ENCODE measurements around the gene MMP26. TPM values are rescaled to one million over a fixed set of nuclear protein-coding genes. Genes with fewer than 3 reads are reported as not detected.

Gene MMP26
- total RNA-seq, 2 experiments from 2014 or later, result not detected

DNA sequence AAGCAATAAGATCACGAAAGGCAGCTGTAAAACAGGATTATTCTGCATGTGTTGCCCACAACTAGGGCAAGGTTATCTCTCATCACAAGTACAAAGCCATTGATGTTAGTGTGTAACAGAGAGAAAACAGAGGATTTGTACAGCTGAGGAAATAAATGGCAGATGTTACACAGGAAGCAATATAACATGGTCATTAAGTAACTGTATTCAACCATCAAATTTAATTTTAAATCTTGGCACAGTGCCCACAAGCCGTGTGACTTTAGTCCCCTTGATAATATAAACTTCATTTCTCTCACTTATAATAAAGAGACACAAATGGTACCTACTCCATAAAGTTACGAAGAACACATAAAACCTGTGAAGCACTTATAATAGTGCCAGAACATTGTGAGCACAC lies 24.2 kb upstream of the MMP26 start:
- peaks cover 4% of the 10 kb centered on the region for H3K27me3 Mint-ChIP-seq
- no peak overlapping the region for H3K4me3 Mint-ChIP-seq
- TF ChIP-seq, protein P1, sequence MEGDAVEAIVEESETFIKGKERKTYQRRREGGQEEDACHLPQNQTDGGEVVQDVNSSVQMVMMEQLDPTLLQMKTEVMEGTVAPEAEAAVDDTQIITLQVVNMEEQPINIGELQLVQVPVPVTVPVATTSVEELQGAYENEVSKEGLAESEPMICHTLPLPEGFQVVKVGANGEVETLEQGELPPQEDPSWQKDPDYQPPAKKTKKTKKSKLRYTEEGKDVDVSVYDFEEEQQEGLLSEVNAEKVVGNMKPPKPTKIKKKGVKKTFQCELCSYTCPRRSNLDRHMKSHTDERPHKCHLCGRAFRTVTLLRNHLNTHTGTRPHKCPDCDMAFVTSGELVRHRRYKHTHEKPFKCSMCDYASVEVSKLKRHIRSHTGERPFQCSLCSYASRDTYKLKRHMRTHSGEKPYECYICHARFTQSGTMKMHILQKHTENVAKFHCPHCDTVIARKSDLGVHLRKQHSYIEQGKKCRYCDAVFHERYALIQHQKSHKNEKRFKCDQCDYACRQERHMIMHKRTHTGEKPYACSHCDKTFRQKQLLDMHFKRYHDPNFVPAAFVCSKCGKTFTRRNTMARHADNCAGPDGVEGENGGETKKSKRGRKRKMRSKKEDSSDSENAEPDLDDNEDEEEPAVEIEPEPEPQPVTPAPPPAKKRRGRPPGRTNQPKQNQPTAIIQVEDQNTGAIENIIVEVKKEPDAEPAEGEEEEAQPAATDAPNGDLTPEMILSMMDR (IDR thresholded peaks at IDR 0.05), result no peak
- DNase-seq (no peak), ATAC-seq (no peak)
- intact Hi-C loops (cut with micrococcal nuclease), result no loop called here
- H3K27ac Mint-ChIP-seq, result no peak overlapping the region
- H3K4me1 Mint-ChIP-seq (ENCODE audit: low read depth), result no peaks in the 10 kb centered on the region
- CTCF ChIA-PET, result no interaction called here
- POLR2A ChIA-PET, result no interaction called here
- no peaks in the 10 kb centered on the region for H3K9me3 Mint-ChIP-seq
- no peaks in the 10 kb centered on the region for H3K36me3 Mint-ChIP-seq (ENCODE audit: low read depth)

DNA sequence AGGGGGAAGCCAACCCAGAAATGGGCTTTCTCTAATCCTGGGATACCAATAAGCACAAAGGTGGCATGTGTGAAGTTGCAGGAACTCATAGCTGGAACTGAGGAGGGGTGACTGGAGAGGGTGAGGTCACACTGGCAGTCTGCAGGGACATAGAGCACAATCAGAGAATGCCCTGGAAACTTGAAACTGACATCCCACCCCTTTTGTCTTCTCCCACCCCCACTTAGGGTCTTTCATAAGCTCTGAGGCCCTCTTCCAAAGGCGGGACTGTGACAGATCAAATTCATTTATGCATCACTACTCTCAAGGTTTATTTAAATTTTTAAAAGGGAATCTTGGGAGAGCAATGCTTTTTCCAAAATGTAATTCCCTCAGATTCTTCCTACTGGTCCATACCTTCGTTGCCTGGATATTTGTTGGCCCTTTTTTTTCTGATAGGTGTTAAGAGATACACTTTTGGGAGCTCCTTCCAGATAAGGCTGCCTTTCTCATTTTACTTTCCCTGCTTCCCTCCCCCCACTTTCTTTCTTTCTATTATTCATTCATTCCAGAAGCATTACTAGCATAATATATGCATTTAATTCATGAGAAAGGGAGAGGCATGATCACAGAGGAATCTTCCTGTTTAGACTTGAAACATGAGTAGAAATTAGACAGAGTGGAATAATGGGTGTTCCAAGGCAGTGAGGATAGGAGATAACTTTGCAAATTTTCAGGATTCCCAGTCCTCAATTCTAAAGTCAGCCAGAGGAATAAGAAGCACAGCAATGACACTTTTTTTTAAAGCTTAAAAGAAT lies 21.8 kb upstream of the MMP26 start:
- Mint-ChIP-seq H3K9me3 (no peaks in the 10 kb centered on the region), H3K4me3 (no peak overlapping the region), H3K4me1 (ENCODE audit: low read depth) (no peaks in the 10 kb centered on the region), H3K27me3 (no peaks in the 10 kb centered on the region), H3K36me3 (ENCODE audit: low read depth) (no peaks in the 10 kb centered on the region), H3K27ac (no peak overlapping the region)
- POLR2A ChIA-PET, result interaction anchor here (0.6 kb wide), 1 partner anchor 53 kb away, joined by 4 read pairs; no protein-coding TSS in a partner anchor
- CTCF ChIA-PET, result no interaction called here
- no peak for ATAC-seq
- intact Hi-C loops (cut with micrococcal nuclease), result no loop called here
- TF ChIP-seq, protein P1 (IDR thresholded peaks at IDR 0.05), result no peak
- DNase-seq, result no peak

DNA sequence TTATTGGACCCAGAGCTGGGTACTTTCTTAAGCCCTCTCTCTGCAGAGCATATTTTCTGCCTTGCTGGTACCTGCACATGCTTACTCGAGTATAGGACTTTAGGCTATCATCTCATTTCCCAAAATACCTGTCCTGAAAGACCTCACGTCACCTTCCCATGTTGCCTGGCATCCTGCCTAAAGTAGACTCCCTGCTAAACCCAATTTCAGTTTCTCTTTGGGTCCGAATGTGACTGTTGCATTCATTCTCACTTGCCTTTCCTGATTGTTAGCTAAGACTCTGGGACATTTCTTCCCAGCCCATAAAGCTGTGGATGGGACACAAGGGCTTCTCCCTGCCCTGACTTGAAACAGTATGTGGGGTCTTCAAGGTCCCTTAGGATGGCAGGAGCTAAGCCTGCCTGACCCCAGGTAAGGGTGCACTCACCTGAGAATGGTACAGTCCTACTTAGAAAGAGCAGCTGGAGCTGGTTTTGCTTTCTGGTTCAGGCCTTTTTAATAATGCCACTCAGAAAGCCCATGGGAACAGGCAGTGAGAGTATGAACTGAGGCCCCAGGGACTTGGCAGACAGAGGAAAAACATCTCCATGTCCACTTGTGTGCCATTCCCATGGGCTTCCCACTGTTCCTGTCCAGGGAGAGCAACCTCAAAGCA lies 19.8 kb upstream of the MMP26 start:
- intact Hi-C loops (cut with micrococcal nuclease), result no loop called here
- ChIA-PET CTCF (no interaction called here), POLR2A (no interaction called here)
- H3K27ac Mint-ChIP-seq, result no peak overlapping the region
- no peaks in the 10 kb centered on the region for H3K9me3 Mint-ChIP-seq
- TF ChIP-seq, protein P1 (IDR thresholded peaks at IDR 0.05), result no peak
- DNase-seq (no peak), ATAC-seq (no peak)
- H3K4me3 Mint-ChIP-seq, result no peak overlapping the region
- H3K36me3 Mint-ChIP-seq (ENCODE audit: low read depth), result no peaks in the 10 kb centered on the region
- no peaks in the 10 kb centered on the region for H3K4me1 Mint-ChIP-seq (ENCODE audit: low read depth)
- H3K27me3 Mint-ChIP-seq, result no peaks in the 10 kb centered on the region

DNA sequence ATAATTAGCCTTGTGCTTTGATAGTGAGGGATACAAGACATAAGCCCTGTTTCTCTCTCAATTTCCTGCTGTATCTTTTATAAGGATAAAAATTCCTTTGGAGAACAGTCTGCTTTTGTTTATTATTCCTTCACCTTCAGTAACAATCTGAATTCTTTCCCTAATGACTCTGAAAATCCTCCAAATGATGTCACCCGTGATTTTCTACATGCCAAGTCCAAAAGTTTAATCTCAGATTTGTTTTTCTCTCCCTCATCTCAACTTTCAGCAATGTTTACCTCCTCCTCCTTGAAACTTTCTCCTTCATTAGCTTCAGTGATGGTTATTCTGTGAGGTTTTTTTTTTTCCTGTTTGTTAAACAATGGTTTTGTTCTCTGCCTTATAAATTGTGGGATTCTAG lies 9.1 kb upstream of the MMP26 start:
- H3K36me3 Mint-ChIP-seq (ENCODE audit: low read depth), result no peaks in the 10 kb centered on the region
- intact Hi-C loops (cut with micrococcal nuclease), result no loop called here
- CTCF ChIA-PET, result no interaction called here

DNA sequence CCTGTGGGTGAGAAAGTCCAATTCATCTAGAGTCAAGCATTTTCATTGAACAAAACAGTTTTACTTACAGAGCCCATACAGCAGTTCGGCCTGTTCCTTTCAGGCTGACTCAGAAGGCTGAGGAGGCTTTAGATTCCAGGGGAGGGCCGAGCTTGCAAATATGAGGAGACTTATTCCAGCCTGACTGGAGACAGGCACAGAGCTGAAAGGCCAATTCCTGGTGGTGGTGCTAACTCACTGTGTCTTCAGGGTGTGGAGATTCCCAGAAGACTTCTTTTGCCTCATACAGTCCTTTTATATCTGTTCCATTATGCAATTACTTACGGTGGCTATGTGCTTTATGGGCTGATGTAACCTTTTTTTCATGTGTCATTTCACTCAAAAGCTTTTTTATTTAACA lies 7.0 kb upstream of the MMP26 start, which contains the start of gene OR51E2:
Gene OR51E2 (minus strand): TSS at position 269 of the 400 bp plus-strand sequence. CDS start 15,142 bp downstream, outside the sequence.
- POLR2A ChIA-PET, result no interaction called here
- intact Hi-C loops (cut with micrococcal nuclease), result no loop called here
- H3K4me1 Mint-ChIP-seq (ENCODE audit: low read depth), result no peaks in the 10 kb centered on the region
- DNase-seq (no peak), ATAC-seq (no peak)
- H3K27ac Mint-ChIP-seq, result no peak within 1 kb of the TSS
- H3K9me3 Mint-ChIP-seq, result no peaks in the 10 kb centered on the region
- no peak within 1 kb of the TSS for H3K4me3 Mint-ChIP-seq
- H3K27me3 Mint-ChIP-seq, result peaks cover 8% of the 10 kb centered on the region
- CTCF ChIA-PET, result no interaction called here
- H3K36me3 Mint-ChIP-seq (ENCODE audit: low read depth), result no peaks in the 10 kb centered on the region
- TF ChIP-seq, protein P1 (IDR thresholded peaks at IDR 0.05), result no peak

More for the DNA sequence above, 9.1 kb upstream of the MMP26 start:
- no peak for ATAC-seq
- DNase-seq, result no peak
- no peak overlapping the region for H3K27ac Mint-ChIP-seq
- H3K4me3 Mint-ChIP-seq, result no peak overlapping the region
- POLR2A ChIA-PET, result no interaction called here
- H3K9me3 Mint-ChIP-seq, result no peaks in the 10 kb centered on the region
- H3K27me3 Mint-ChIP-seq, result peaks cover 5% of the 10 kb centered on the region
- TF ChIP-seq, protein P1 (IDR thresholded peaks at IDR 0.05), result no peak
- no peaks in the 10 kb centered on the region for H3K4me1 Mint-ChIP-seq (ENCODE audit: low read depth)

Measured in activated CD8-positive, alpha-beta T cell treated with anti-CD3 and anti-CD28 coated beads for 36 hours (primary cell).